ENCODE data around the gene TTLL10. TPM values are rescaled to one million over a fixed set of nuclear protein-coding genes. Genes with fewer than 3 reads are reported as not detected.

TTLL10 gene
- total and polyA plus RNA-seq, 10 donors: 0.02 to 0.34 (median 0.10) TPM; not detected in 6

- Histone ChIP-seq H3K9me3 (no peaks in the 10 kb centered on the region), H3K27ac (no peak overlapping the region), H3K4me3 (no peak overlapping the region), H3K27me3 (replicated peaks in 1 of 7) (peaks cover 0 to 7% (median 0%) of the 10 kb centered on the region in 7 donors), H3K36me3 (no peaks in the 10 kb centered on the region), H3K4me1 (peaks cover 0 to 7% (median 1%) of the 10 kb centered on the region in 6 donors)
- WGBS, 5 donors: 87 to 94% (median 88%) methylated on average over 28 to 45 of the region's 45 CpGs
- TF ChIP-seq POLR2AphosphoS5 (IDR thresholded peaks at IDR 0.05): no peak
- no peak for TF ChIP-seq CTCF (IDR thresholded peaks at IDR 0.05 in 8 of 11, conservative IDR thresholded peaks at IDR 0.05 in 3 of 11)
- TF ChIP-seq POLR2A (IDR thresholded peaks at IDR 0.05): no peak
- intact Hi-C loops (cut with DNase I; ENCODE audit: low total_unique reads): no loop called here
- no peak for DNase-seq
These were observed 45.9 kb upstream of the TTLL10 start for GRCh38 chr1:1127551-1128451.

DNA sequence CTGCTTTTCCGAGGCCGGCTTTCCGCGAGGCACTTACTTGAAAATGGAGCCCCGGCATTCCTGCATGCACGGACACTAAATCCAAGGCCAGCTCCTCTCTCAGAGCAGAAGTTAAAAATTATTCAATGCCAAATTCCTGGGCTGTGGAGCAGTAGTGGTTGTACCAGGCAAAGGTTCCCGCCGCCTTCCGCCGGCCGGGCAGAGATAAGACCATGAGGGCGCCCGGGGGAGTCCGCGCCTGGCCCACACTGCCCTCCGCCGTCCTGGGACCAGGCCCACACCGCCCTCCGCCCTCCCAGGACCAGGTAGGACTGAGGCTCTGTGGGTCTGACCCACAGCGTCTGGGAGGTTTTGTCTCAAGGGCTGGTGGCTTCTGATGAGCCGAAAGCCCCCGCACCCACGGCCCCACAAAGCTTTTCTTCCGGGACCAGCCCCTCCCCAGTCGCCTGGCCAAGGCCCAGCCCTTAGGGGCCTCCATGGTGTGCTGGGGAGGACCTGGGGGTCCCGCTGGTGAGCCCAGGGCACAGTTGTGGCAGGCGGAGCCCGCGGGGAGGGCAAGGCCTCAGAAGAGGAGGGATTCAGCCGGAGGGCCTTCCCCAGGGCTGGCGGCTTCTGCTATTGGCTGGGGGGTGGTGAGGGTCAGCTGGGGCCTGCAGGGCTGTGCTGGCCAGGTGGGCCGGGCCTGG is 45.1 kb upstream of the TTLL10 start:
- no peak overlapping the region for H3K4me3 ChIP-seq
- TF ChIP-seq POLR2A (IDR thresholded peaks at IDR 0.05): no peak
- no peak for TF ChIP-seq POLR2AphosphoS5 (IDR thresholded peaks at IDR 0.05)
- TF ChIP-seq CTCF (IDR thresholded peaks at IDR 0.05 in 8 of 11, conservative IDR thresholded peaks at IDR 0.05 in 3 of 11): no peak
- 84 to 88% (median 87%) methylated on average over 25 to 32 of the region's 32 CpGs for WGBS, 5 donors

GRCh38 chr1:1129381-1129821 is 44.3 kb upstream of the TTLL10 start:
- 74 to 92% (median 87%) methylated on average over 19 of the region's 19 CpGs for WGBS, 5 donors
- no peak overlapping the region for H3K4me3 ChIP-seq
- no peak overlapping the region for H3K27ac ChIP-seq
- H3K9me3 ChIP-seq: no peaks in the 10 kb centered on the region
- peaks cover 0 to under 1% (median 0%) of the 10 kb centered on the region in 6 donors for H3K4me1 ChIP-seq
- TF ChIP-seq CTCF (IDR thresholded peaks at IDR 0.05 in 8 of 11, conservative IDR thresholded peaks at IDR 0.05 in 3 of 11) (no peak), POLR2AphosphoS5 (IDR thresholded peaks at IDR 0.05) (no peak), POLR2A (IDR thresholded peaks at IDR 0.05) (no peak)
- intact Hi-C loops (cut with DNase I; ENCODE audit: low total_unique reads): no loop called here
- no peaks in the 10 kb centered on the region for H3K36me3 ChIP-seq
- peak; percentile 66 for DNase-seq
- H3K27me3 ChIP-seq (replicated peaks in 1 of 7): peaks cover 0 to 7% (median 0%) of the 10 kb centered on the region in 7 donors

More for the DNA sequence above, 45.1 kb upstream of the TTLL10 start:
- DNase-seq: peak; percentile 49
- Histone ChIP-seq H3K4me1 (no peaks in the 10 kb centered on the region), H3K27ac (no peak overlapping the region), H3K27me3 (replicated peaks in 1 of 7) (peaks cover 0 to 7% (median 0%) of the 10 kb centered on the region in 7 donors), H3K9me3 (no peaks in the 10 kb centered on the region), H3K36me3 (no peaks in the 10 kb centered on the region)
- intact Hi-C loops (cut with DNase I; ENCODE audit: low total_unique reads): no loop called here

Measured in spleen (tissue), 11 donors.